H1 (cell line): Measurements from ENCODE around the gene AAMDC. TPM values are rescaled to one million over a fixed set of nuclear protein-coding genes. Genes with fewer than 3 reads are reported as not detected.

Source experiments
- BRCA1 ChIP-seq: IDR thresholded peaks from 2 replicates; pipeline ENCODE4 v1.6.1; 2012; ENCODE audit warnings: low read depth, low read length, improper control_type of control experiment
- CHD1 ChIP-seq: IDR thresholded peaks from 2 replicates; pipeline ENCODE4 v1.6.1; 2012; ENCODE audit warnings: low read depth, low read length, improper control_type of control experiment
- KDM1A ChIP-seq: fragments of 200-600, 300-600 bp; sonication (generic); IDR thresholded peaks from 2 replicates; pipeline ENCODE4 v1.7.1; 2016; ENCODE audit warnings: mild to moderate bottlenecking, low read length, borderline replicate concordance
- SIN3A ChIP-seq, 2 experiments: IDR thresholded peaks in 1 of 2; conservative IDR thresholded peaks in 1 of 2; 2 replicates each; pipeline ENCODE4 v1.6.1; 2011 to 2012; ENCODE audit warnings: low read length in 2 of 2, improper control_type of control experiment in 1 of 2, low read depth in 1 of 2, mild to moderate bottlenecking in 1 of 2
- SP2 ChIP-seq: IDR thresholded peaks from 2 replicates; pipeline ENCODE4 v1.6.1; 2012; ENCODE audit warnings: mild to moderate bottlenecking, low read length, inconsistent platforms
- polyA plus RNA-seq, 7 experiments: library from polyadenylated mRNA; depleted of rRNA in 3 of 7; stranded (reverse) in 5 of 7; unstranded in 2 of 7; fragments of >200 nt in 5 of 7; fragments of 200-250 nt in 2 of 7; gene quantifications; 1 replicate in 5 of 7; 2 replicates in 1 of 7; 4 replicates in 1 of 7; pipeline versions ENCODE4 v1.2.1 to v1.2.3, GENCODE V29; 2011 to 2013; ENCODE audit warnings: missing spikeins in 2 of 7, mixed read lengths in 2 of 7
- total RNA-seq: library from RNA; stranded (reverse); fragmentation: NEBNext Ultra II Directional; extraction: Animal tissue kit (Norgen Biotek cat#: 25700); gene quantifications from 2 replicates; pipeline ENCODE4 v1.2.1, GENCODE V29; 2021
- TF ChIP-seq, protein P1 (sequence below), 3 experiments: IDR thresholded peaks; 1 replicate in 2 of 3; 2 replicates in 1 of 3; pipeline versions ENCODE4 v1.5.1 to v1.6.1; 2011; ENCODE audit warnings: low read length in 3 of 3, mild to moderate bottlenecking in 3 of 3, inconsistent platforms in 2 of 3, low read depth in 1 of 3, moderate library complexity in 1 of 3; ENCODE audit not compliant: insufficient read depth in 1 of 3; ENCODE audit errors: control extremely low read depth in 1 of 3

The AAMDC gene
- total and polyA plus RNA-seq, 2 of the 8 experiments (the other 6 are each of a cell fraction or from before 2014, with no cell fraction given) = 17.2 to 19.5 TPM

DNA sequence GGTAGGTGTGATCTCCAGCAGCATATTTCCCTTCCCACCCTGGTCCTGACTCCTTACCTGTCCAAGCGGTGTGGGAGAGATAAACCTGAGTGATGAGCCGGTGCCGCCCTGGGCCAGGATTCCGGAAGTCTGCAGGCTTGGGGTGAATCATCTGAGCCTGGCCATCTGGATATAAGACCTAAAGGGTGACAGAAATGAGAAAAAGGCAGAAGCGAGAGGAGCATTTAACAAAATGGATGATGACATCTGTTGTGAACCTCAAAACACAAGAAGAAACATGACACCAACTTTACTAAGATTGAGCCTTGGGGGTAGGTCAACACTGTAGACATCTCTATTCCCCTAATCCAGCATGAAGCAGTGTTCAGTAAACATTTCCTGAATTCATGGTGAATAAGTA, 62.8 kb downstream of the AAMDC start (continued):
- TF ChIP-seq, protein P1, sequence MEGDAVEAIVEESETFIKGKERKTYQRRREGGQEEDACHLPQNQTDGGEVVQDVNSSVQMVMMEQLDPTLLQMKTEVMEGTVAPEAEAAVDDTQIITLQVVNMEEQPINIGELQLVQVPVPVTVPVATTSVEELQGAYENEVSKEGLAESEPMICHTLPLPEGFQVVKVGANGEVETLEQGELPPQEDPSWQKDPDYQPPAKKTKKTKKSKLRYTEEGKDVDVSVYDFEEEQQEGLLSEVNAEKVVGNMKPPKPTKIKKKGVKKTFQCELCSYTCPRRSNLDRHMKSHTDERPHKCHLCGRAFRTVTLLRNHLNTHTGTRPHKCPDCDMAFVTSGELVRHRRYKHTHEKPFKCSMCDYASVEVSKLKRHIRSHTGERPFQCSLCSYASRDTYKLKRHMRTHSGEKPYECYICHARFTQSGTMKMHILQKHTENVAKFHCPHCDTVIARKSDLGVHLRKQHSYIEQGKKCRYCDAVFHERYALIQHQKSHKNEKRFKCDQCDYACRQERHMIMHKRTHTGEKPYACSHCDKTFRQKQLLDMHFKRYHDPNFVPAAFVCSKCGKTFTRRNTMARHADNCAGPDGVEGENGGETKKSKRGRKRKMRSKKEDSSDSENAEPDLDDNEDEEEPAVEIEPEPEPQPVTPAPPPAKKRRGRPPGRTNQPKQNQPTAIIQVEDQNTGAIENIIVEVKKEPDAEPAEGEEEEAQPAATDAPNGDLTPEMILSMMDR (IDR thresholded peaks at IDR 0.05; ENCODE audit: control extremely low read depth in 1 of 3, insufficient read depth in 1 of 3, low read depth in 1 of 3, low read length in 3 of 3) = no peak
- TF ChIP-seq SP2 (no peak), CHD1 (no peak), SIN3A (conservative IDR thresholded peaks at IDR 0.05 in 1 of 2, IDR thresholded peaks at IDR 0.05 in 1 of 2; ENCODE audit: low read depth in 1 of 2, low read length in 2 of 2) (no peak), BRCA1 (no peak), KDM1A (no peak)
